ENCODE measurements around the gene CACNA1C. TPM values are rescaled to one million over a fixed set of nuclear protein-coding genes. Genes with fewer than 3 reads are reported as not detected.

CACNA1C gene
- polyA plus RNA-seq, 1 of the 3 experiments (the other 2 are of a cell fraction), result 1.5 TPM

DNA sequence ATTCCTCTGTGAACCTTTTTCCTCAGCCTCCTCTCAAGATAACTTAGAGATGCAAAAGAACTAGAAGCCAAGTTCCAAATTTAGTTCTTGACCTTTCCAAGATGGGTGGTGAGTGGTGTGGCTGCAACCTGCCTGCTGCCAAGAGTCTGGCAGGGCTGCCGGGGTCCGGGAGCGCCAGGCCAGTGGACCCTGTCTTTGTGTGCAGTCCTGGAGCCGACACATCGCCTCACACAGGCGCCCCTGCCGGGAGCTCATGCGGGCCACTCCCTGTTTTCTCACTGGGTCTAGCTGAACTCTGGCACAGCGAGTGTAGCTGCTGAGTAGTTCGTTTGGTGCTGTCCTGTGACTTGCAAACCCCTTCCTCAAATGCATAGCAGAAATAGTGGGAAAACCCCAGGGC is 84.9 kb downstream of the CACNA1C start (continued):
- TF ChIP-seq USF1 (IDR thresholded peaks at IDR 0.05; ENCODE audit: borderline replicate concordance, low read depth), result no peak
- no peak for TF ChIP-seq GABPA (IDR thresholded peaks at IDR 0.05; ENCODE audit: low read depth)
- no peak for TF ChIP-seq TCF12 (IDR thresholded peaks at IDR 0.05)
- TF ChIP-seq SIN3A (IDR thresholded peaks at IDR 0.05; ENCODE audit: borderline replicate concordance, low read depth, low read length), result no peak
- TF ChIP-seq ZBTB33 (IDR thresholded peaks at IDR 0.05; ENCODE audit: borderline replicate concordance, low read depth), result no peak
- TF ChIP-seq RCOR1 (IDR thresholded peaks at IDR 0.05; ENCODE audit: low read length), result no peak

GRCh38 chr12:2138294-2138693 is 85.5 kb downstream of the CACNA1C start:
- H3K4me3 ChIP-seq (ENCODE audit: low read depth in 2 of 2, low read length in 1 of 2), result no peak overlapping the region
- no peaks in the 10 kb centered on the region for H3K36me3 ChIP-seq (replicated peaks in 1 of 2; ENCODE audit: control insufficient read depth in 1 of 2, insufficient read depth in 2 of 2, low read length in 1 of 2)
- no peak for TF ChIP-seq RAD21 (IDR thresholded peaks at IDR 0.05; ENCODE audit: low read length)
- TF ChIP-seq TAF1 (IDR thresholded peaks at IDR 0.05; ENCODE audit: borderline replicate concordance, low read depth, low read length), result no peak
- no peak for TF ChIP-seq EP300 (IDR thresholded peaks at IDR 0.05; ENCODE audit: borderline replicate concordance in 1 of 2, low read depth in 1 of 2, low read length in 1 of 2)
- no peak for TF ChIP-seq NFIC (IDR thresholded peaks at IDR 0.05; ENCODE audit: borderline replicate concordance)
- TF ChIP-seq, protein P1, sequence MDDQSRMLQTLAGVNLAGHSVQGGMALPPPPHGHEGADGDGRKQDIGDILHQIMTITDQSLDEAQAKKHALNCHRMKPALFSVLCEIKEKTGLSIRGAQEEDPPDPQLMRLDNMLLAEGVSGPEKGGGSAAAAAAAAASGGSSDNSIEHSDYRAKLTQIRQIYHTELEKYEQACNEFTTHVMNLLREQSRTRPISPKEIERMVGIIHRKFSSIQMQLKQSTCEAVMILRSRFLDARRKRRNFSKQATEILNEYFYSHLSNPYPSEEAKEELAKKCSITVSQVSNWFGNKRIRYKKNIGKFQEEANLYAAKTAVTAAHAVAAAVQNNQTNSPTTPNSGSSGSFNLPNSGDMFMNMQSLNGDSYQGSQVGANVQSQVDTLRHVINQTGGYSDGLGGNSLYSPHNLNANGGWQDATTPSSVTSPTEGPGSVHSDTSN (IDR thresholded peaks at IDR 0.05), result no peak
- no peak for TF ChIP-seq POLR2AphosphoS5 (IDR thresholded peaks at IDR 0.05; ENCODE audit: low read depth, low read length)
- no peak for TF ChIP-seq GABPA (IDR thresholded peaks at IDR 0.05; ENCODE audit: low read depth)
- H4K20me1 ChIP-seq (ENCODE audit: insufficient read depth), result no peaks in the 10 kb centered on the region
- no peaks in the 10 kb centered on the region for H3K79me2 ChIP-seq (ENCODE audit: insufficient read depth)
- ChIA-PET CTCF (interaction anchor here (1.3 kb wide), 1 partner anchor 15 kb away, joined by 3 read pairs; no protein-coding TSS in a partner anchor), POLR2A (no interaction called here)
- no peaks in the 10 kb centered on the region for H3K9me2 ChIP-seq
- H3K27ac ChIP-seq (ENCODE audit: low read depth in 2 of 2, low read length in 1 of 2), result no peak overlapping the region
- H3K9me3 ChIP-seq, result no peaks in the 10 kb centered on the region
- H3K9ac ChIP-seq, result no peak overlapping the region
- no peak overlapping the region for H2AFZ ChIP-seq (ENCODE audit: low read depth)
- no peak for DNase-seq
- 74% methylated on average over 10 of the region's 10 CpGs for WGBS (ENCODE audit: low lambda C conversion rate)
- H3K27me3 ChIP-seq (ENCODE audit: insufficient read depth), result no peaks in the 10 kb centered on the region
- no peak overlapping the region for H3K4me2 ChIP-seq
- H3F3A ChIP-seq (replicated peaks; ENCODE audit: insufficient read depth), result no peaks in the 10 kb centered on the region
- H3K4me1 ChIP-seq (ENCODE audit: control insufficient read depth in 1 of 2, insufficient read depth in 2 of 2, low read depth in 1 of 2, low read length in 1 of 2), result no peaks in the 10 kb centered on the region; a peak in 1 of 4 replicates

DNA sequence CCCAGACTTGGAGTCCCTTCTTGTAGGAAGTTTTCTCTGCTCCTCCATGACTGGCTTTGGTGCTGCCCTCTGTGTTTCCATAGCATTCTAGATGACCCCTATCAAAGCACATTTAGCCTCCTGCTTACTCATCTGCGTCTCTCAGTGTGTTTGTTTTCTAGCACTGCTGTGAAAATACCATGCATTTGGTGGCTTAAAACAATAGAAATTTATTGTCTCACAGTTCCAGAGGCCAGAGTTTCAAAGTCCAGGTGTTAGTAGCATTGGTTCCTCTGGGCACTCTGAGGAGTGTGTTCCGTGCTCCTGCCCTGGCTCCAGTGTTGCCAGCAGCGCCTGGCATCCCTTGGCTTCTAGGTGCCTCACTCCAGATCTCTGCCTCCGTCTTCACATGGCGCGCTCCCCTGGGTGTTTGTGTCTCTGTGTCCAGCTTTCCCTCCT is 86.1 kb downstream of the CACNA1C start:
- no peak overlapping the region for H3K9ac ChIP-seq
- no peaks in the 10 kb centered on the region for H3K36me3 ChIP-seq (replicated peaks in 1 of 2; ENCODE audit: control insufficient read depth in 1 of 2, insufficient read depth in 2 of 2, low read length in 1 of 2)
- ChIA-PET CTCF (no interaction called here), POLR2A (no interaction called here)
- H2AFZ ChIP-seq (ENCODE audit: low read depth), result no peak overlapping the region
- H3K4me3 ChIP-seq (ENCODE audit: low read depth in 2 of 2, low read length in 1 of 2), result no peak overlapping the region
- H3K79me2 ChIP-seq (ENCODE audit: insufficient read depth), result no peaks in the 10 kb centered on the region
- no peaks in the 10 kb centered on the region for H3K9me2 ChIP-seq
- H3K9me3 ChIP-seq, result no peaks in the 10 kb centered on the region
- H3K4me2 ChIP-seq, result no peak overlapping the region
- H3F3A ChIP-seq (replicated peaks; ENCODE audit: insufficient read depth), result no peaks in the 10 kb centered on the region
- H3K27ac ChIP-seq (ENCODE audit: low read depth in 2 of 2, low read length in 1 of 2), result no peak overlapping the region
- H4K20me1 ChIP-seq (ENCODE audit: insufficient read depth), result no peaks in the 10 kb centered on the region
- 88% methylated on average over 6 of the region's 6 CpGs for WGBS (ENCODE audit: low lambda C conversion rate)
- DNase-seq, result no peak
- H3K27me3 ChIP-seq (ENCODE audit: insufficient read depth), result no peaks in the 10 kb centered on the region
- H3K4me1 ChIP-seq (ENCODE audit: control insufficient read depth in 1 of 2, insufficient read depth in 2 of 2, low read depth in 1 of 2, low read length in 1 of 2), result no peaks in the 10 kb centered on the region; a peak in 1 of 4 replicates
- TF ChIP-seq FOSL2 (IDR thresholded peaks at IDR 0.05; ENCODE audit: borderline replicate concordance, low read depth), result no peak
- TF ChIP-seq TEAD4 (IDR thresholded peaks at IDR 0.05; ENCODE audit: borderline replicate concordance, insufficient read depth), result no peak
- TF ChIP-seq REST (IDR thresholded peaks at IDR 0.05; ENCODE audit: low read depth, low read length), result no peak
- TF ChIP-seq ELF1 (IDR thresholded peaks at IDR 0.05), result no peak
- no peak for TF ChIP-seq ZBTB33 (IDR thresholded peaks at IDR 0.05; ENCODE audit: borderline replicate concordance, low read depth)
- TF ChIP-seq RAD21 (IDR thresholded peaks at IDR 0.05; ENCODE audit: low read length), result no peak
- TF ChIP-seq FOXJ3 (CRISPR knock-in tag; IDR thresholded peaks at IDR 0.05), result no peak
